Type B pancreatic cell (in vitro differentiated cells): Measurements from ENCODE around the gene S100A8. TPM values are rescaled to one million over a fixed set of nuclear protein-coding genes. Genes with fewer than 3 reads are reported as not detected.

ENCODE experiments used
- DNase-seq: peaks from one replicate; pipeline ENCODE4 v3.0.0; 2021; ENCODE audit warnings: mixed read lengths; ENCODE audit not compliant: unreplicated experiment; ENCODE audit errors: extremely low spot score
- H3K27ac Mint-ChIP-seq: 2 replicates; pipeline ENCODE4 v1.8.0; 2021; ENCODE audit warnings: mild to moderate bottlenecking, mixed read lengths
- H3K27me3 Mint-ChIP-seq: 2 replicates; pipeline ENCODE4 v1.8.0; 2021; ENCODE audit warnings: mixed read lengths
- H3K36me3 Mint-ChIP-seq: 2 replicates; pipeline ENCODE4 v1.8.0; 2021; ENCODE audit warnings: mixed read lengths
- H3K4me1 Mint-ChIP-seq: one replicate; pipeline ENCODE4 v1.8.0; 2021; ENCODE audit warnings: mixed read lengths; ENCODE audit not compliant: unreplicated experiment
- H3K4me3 Mint-ChIP-seq: 2 replicates; pipeline ENCODE4 v1.8.0; 2021; ENCODE audit warnings: mild to moderate bottlenecking, mixed read lengths
- H3K9me3 Mint-ChIP-seq: 2 replicates; pipeline ENCODE4 v1.8.0; 2021; ENCODE audit warnings: mixed read lengths
- total RNA-seq: library from RNA; stranded (reverse); gene quantifications from 2 replicates; pipeline ENCODE4 v1.2.1, GENCODE V29; 2021; ENCODE audit warnings: low replicate concordance
- TF ChIP-seq, protein P1 (sequence below): fragments of 200-600 bp; sonication (generic); conservative IDR thresholded peaks from 2 replicates; pipeline ENCODE4 v1.5.0; 2021; ENCODE audit warnings: antibody characterized with exemption, mild to moderate bottlenecking

S100A8 gene
- total RNA-seq, 1 donor from 2014 or later, result 667 TPM

DNA sequence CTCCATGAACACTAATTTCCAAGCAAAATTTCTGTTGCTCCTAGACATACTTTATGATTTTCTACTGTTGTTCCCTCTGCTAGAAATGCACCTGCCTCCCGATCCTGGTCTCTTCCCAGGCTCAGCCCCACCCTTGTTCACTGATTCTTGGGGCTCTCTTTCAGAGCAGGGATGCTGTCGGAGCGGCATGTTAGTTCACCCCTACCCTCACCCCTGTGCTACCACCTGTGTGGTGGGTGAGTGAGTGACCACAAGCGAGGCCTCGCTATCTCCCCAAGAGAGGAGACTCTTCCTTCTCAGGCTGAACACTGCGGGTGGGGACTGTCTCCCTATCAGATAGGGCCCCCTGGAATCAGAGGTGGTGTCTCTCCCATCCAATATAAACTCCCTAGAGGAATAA, 4.9 kb upstream of the S100A8 start:
- Mint-ChIP-seq H3K27ac (peak overlapping the region; percentile 48), H3K4me1 (no peaks in the 10 kb centered on the region), H3K27me3 (peaks cover 16% of the 10 kb centered on the region), H3K36me3 (no peaks in the 10 kb centered on the region), H3K4me3 (no peak overlapping the region), H3K9me3 (no peaks in the 10 kb centered on the region)
- peak; percentile 60 for DNase-seq
- TF ChIP-seq, protein P1, sequence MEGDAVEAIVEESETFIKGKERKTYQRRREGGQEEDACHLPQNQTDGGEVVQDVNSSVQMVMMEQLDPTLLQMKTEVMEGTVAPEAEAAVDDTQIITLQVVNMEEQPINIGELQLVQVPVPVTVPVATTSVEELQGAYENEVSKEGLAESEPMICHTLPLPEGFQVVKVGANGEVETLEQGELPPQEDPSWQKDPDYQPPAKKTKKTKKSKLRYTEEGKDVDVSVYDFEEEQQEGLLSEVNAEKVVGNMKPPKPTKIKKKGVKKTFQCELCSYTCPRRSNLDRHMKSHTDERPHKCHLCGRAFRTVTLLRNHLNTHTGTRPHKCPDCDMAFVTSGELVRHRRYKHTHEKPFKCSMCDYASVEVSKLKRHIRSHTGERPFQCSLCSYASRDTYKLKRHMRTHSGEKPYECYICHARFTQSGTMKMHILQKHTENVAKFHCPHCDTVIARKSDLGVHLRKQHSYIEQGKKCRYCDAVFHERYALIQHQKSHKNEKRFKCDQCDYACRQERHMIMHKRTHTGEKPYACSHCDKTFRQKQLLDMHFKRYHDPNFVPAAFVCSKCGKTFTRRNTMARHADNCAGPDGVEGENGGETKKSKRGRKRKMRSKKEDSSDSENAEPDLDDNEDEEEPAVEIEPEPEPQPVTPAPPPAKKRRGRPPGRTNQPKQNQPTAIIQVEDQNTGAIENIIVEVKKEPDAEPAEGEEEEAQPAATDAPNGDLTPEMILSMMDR, result no peak

DNA sequence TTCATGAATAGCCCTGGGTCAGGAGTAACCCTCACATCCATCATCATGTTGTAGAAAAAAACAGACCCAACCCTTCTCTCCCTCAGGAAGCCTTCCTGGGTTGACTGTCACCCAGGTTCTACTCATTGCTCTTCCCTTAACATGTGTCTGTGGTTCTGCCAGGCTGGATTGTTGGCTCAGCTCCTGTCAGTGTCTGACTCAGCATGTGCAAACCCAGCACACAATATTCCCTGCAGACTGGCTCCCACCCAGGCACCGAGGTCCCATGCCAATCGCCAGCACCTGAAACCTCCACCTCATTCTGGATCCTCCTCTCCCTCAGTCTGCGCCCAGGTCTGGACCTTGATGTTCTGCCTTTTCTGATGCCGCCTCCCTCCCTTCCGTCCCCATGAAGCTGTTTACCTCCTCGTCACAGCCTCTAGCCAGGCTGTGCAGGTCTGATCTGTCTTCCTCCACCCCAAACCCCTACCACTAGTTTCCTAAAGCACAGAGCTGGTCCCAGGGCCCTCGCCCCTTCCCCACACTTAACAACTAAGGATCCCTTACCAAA, 4.3 kb upstream of the S100A8 start:
- no peak overlapping the region for H3K4me3 Mint-ChIP-seq
- no peak overlapping the region for H3K27ac Mint-ChIP-seq
- DNase-seq, result peak; percentile 55
- H3K27me3 Mint-ChIP-seq, result peaks cover 16% of the 10 kb centered on the region
- H3K9me3 Mint-ChIP-seq, result no peaks in the 10 kb centered on the region
- no peaks in the 10 kb centered on the region for H3K4me1 Mint-ChIP-seq
- H3K36me3 Mint-ChIP-seq, result no peaks in the 10 kb centered on the region
- TF ChIP-seq, protein P1, result no peak

DNA sequence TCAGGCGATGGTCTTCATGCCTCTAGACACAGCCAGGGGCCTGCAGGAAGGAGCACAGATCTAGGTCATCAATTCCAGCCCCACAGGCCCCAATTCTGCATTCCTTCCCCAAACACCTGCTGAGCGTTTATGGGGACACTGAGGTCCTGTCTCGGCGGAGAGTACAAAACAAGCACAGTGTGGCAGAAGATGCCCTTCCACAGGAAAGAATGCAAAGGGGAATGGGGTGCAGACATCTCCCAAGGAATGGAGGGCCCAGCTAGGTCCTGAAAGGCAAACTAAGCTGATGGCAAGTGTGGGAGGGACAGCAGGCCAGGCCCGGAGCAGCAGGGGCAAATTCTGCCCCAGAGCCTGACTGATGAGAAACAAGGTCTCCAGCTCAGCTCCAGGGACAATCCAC, 3.5 kb upstream of the S100A8 start:
- Mint-ChIP-seq H3K36me3 (no peaks in the 10 kb centered on the region), H3K9me3 (no peaks in the 10 kb centered on the region), H3K27ac (no peak overlapping the region), H3K4me3 (no peak overlapping the region), H3K27me3 (peaks cover 16% of the 10 kb centered on the region), H3K4me1 (no peaks in the 10 kb centered on the region)
- TF ChIP-seq, protein P1, result no peak
- DNase-seq, result peak; percentile 16

- Mint-ChIP-seq H3K36me3 (no peaks in the 10 kb centered on the region), H3K27me3 (peaks cover 16% of the 10 kb centered on the region), H3K27ac (peak overlapping the region; percentile 7), H3K9me3 (no peaks in the 10 kb centered on the region), H3K4me1 (no peaks in the 10 kb centered on the region), H3K4me3 (peak overlapping the region; percentile 22)
- TF ChIP-seq, protein P1, result no peak
- peak; percentile 56 for DNase-seq
Measured at GRCh38 chr1:153393926-153394325, 3.1 kb upstream of the S100A8 start.

GRCh38 chr1:153392822-153393221, 1.9 kb upstream of the S100A8 start:
- Mint-ChIP-seq H3K4me3 (peak overlapping the region; percentile 10), H3K27me3 (peaks cover 16% of the 10 kb centered on the region), H3K9me3 (no peaks in the 10 kb centered on the region), H3K4me1 (no peaks in the 10 kb centered on the region), H3K36me3 (no peaks in the 10 kb centered on the region), H3K27ac (no peak overlapping the region)
- no peak for DNase-seq
- TF ChIP-seq, protein P1, result no peak

GRCh38 chr1:153392258-153392657, 1.4 kb upstream of the S100A8 start:
- H3K27me3 Mint-ChIP-seq, result peaks cover 16% of the 10 kb centered on the region
- H3K4me3 Mint-ChIP-seq, result no peak overlapping the region
- DNase-seq, result no peak
- no peaks in the 10 kb centered on the region for H3K4me1 Mint-ChIP-seq
- H3K36me3 Mint-ChIP-seq, result no peaks in the 10 kb centered on the region
- TF ChIP-seq, protein P1, result no peak
- no peak overlapping the region for H3K27ac Mint-ChIP-seq
- H3K9me3 Mint-ChIP-seq, result no peaks in the 10 kb centered on the region
